OCI-LY1 (cell line): ENCODE results near the gene FGGY.

ENCODE experiments used
- CTCF ChIP-seq: fragments of 200-600 bp; sonication (generic), shearing (Covaris generic); IDR thresholded peaks from 2 replicates; pipeline ENCODE4 v1.5.1; 2017; ENCODE audit warnings: mild to moderate bottlenecking, antibody characterized with exemption, low read length, moderate library complexity, mixed read lengths
- EZH2 ChIP-seq: fragments of 200-600 bp; sonication (generic), shearing (Covaris generic); IDR thresholded peaks from 2 replicates; pipeline ENCODE4 v1.8.0; 2017; ENCODE audit warnings: borderline replicate concordance, mixed run types, mild to moderate bottlenecking, antibody characterized with exemption, low read length, moderate library complexity, mixed read lengths

DNA sequence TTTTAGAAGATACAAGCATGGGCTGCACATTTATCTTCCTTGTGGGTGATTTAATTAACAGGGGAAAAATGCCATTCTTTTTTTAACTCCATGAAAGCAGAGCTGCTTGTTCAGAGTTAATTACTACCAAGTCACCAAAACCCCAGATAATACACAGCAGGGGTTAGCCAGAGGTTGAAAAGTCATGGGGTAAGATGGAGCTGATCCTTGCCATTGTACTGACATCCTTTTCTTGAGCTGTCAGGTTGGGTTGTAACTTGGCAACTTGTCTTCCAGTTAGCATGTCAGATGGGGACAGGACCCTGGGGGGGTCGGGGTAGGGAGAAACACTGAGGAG is 260.6 kb downstream of the FGGY start:
- TF ChIP-seq CTCF: no peak
- no peak for TF ChIP-seq EZH2
